Breast epithelium (tissue), 4 donors: ENCODE measurements around the gene AFG1L. TPM values are rescaled to one million over a fixed set of nuclear protein-coding genes. Genes with fewer than 3 reads are reported as not detected.

Source experiments
- DNase-seq, 2 donors: peaks; one replicate each; pipeline ENCODE4 v3.0.0-alpha.2; 2019; ENCODE audit warnings: low spot score in 2 of 2
- H3K27ac ChIP-seq, 2 donors: fragments of 200-600 bp; sonication (generic) in 1 of 2; one replicate each; pipeline ENCODE4 v1.5.1; 2016 to 2019; ENCODE audit warnings: mild to moderate bottlenecking in 1 of 2
- H3K27me3 ChIP-seq, 2 donors: fragments of 200-600 bp; sonication (generic) in 1 of 2; one replicate each; pipeline versions ENCODE4 v1.5.1 to v1.6.0; 2017 to 2019; ENCODE audit warnings: control low read depth in 1 of 2, mild to moderate bottlenecking in 1 of 2
- H3K36me3 ChIP-seq: fragments of 200-600 bp; one replicate; pipeline ENCODE4 v1.5.1; 2019
- H3K4me1 ChIP-seq, 2 donors: fragments of 200-600 bp; sonication (generic); one replicate each; pipeline ENCODE4 v1.5.1; 2016 to 2019; ENCODE audit warnings: control low read depth in 1 of 2
- H3K4me3 ChIP-seq, 3 donors: fragments of 200-600 bp; sonication (generic); 1 replicate in 2 of 3; 2 replicates in 1 of 3; pipeline ENCODE4 v1.5.1; 2016 to 2019; ENCODE audit warnings: mild to moderate bottlenecking in 3 of 3, moderate library complexity in 2 of 3
- H3K9me3 ChIP-seq, 2 donors: fragments of 200-600 bp; sonication (generic) in 1 of 2; one replicate each; pipeline ENCODE4 v1.5.1; 2016 to 2019; ENCODE audit warnings: control low read depth in 1 of 2
- POLR2A ChIP-seq: fragments of 450-650 bp; IDR thresholded peaks from one replicate; pipeline ENCODE4 v1.6.1; 2016; ENCODE audit warnings: antibody characterized with exemption, mild to moderate bottlenecking, moderate library complexity
- POLR2AphosphoS5 ChIP-seq, 3 donors: sonication (generic); formaldehyde crosslinking; IDR thresholded peaks; one replicate each; pipeline ENCODE4 v1.6.1; 2017; ENCODE audit warnings: antibody characterized with exemption in 3 of 3
- intact Hi-C: fragments of 100-400 bp; cut with DNase I; formaldehyde crosslinking; loops from one replicate; pipeline ENCODE4 v1.15.1; 2023; ENCODE audit warnings: low total_unique reads
- total RNA-seq, 3 donors: library from RNA; depleted of rRNA; stranded (reverse); fragments of >200 nt; gene quantifications; one replicate each; pipeline ENCODE4 v1.1.0, GENCODE V29; 2016
- TF ChIP-seq, protein P1 (sequence below), 3 donors: fragments of 450-650 bp; IDR thresholded peaks; one replicate each; pipeline ENCODE4 v1.5.1; 2016 to 2017; ENCODE audit warnings: antibody characterized with exemption in 3 of 3, mild to moderate bottlenecking in 3 of 3, moderate library complexity in 3 of 3

The AFG1L gene
- total RNA-seq, 3 donors from 2014 or later, result 2.3 to 5.6 (median 4.0) TPM

DNA sequence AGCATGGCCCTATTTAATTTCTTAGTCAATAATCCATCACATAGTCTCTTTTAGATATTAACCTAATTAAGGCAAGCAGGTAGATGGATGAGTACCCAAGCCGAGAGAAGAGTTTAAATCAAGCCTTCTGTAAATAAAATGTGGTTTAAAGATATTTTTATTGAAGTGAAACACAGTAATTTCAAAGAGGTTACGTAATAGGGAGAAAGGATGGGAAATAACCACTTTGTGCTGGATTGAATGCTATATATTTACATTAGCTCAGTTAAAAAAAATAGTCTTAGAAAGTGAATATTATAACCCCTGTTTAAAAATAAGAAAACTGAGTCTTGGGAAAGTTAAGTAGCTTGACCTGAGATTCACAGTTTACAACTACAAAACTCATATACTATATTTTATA, 228.8 kb downstream of the AFG1L start:
- Histone ChIP-seq H3K4me3 (no peak overlapping the region), H3K27ac (no peak overlapping the region), H3K27me3 (no peaks in the 10 kb centered on the region), H3K4me1 (no peaks in the 10 kb centered on the region), H3K9me3 (no peaks in the 10 kb centered on the region), H3K36me3 (no peaks in the 10 kb centered on the region)
- TF ChIP-seq, protein P1, sequence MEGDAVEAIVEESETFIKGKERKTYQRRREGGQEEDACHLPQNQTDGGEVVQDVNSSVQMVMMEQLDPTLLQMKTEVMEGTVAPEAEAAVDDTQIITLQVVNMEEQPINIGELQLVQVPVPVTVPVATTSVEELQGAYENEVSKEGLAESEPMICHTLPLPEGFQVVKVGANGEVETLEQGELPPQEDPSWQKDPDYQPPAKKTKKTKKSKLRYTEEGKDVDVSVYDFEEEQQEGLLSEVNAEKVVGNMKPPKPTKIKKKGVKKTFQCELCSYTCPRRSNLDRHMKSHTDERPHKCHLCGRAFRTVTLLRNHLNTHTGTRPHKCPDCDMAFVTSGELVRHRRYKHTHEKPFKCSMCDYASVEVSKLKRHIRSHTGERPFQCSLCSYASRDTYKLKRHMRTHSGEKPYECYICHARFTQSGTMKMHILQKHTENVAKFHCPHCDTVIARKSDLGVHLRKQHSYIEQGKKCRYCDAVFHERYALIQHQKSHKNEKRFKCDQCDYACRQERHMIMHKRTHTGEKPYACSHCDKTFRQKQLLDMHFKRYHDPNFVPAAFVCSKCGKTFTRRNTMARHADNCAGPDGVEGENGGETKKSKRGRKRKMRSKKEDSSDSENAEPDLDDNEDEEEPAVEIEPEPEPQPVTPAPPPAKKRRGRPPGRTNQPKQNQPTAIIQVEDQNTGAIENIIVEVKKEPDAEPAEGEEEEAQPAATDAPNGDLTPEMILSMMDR (IDR thresholded peaks at IDR 0.05), result no peak
- TF ChIP-seq POLR2A (no peak), POLR2AphosphoS5 (IDR thresholded peaks at IDR 0.05) (no peak)
- DNase-seq, result no peak
- intact Hi-C loops, result no loop called here

DNA sequence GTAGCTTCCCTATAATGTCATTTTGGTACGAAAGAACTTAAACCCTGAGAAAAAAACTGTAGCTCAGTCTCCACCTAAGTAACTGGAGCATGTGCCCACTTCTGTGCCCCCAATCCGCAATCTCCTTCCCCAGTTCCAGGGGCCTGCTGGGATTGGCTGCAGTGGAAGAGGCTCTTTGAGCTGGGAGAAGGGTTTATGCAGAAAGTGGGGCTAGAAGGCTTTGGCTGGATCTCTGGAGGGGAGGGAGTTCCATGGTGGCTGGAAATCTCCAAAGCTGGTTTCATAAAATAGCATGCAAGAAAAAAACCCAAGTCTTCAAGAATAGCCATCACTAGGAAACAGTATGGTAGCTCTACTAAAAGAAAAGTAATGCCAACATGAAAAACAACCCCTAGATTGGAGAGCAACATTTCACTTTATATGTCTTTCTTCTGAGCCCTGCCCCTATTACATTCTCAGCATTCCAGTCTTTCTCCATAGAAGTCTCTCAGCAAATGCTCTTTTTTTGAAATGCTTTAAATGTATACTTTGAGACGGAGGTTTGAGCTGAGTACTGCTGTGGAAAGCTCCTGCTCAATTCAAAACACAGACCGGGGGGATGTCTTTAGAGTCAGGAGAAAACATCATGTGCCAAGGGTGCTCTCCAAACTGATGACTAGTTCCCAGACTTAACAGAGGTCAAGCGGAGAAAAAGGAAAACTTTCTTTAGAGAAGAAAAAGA, 229.8 kb downstream of the AFG1L start:
- no peak overlapping the region for H3K27ac ChIP-seq
- TF ChIP-seq POLR2AphosphoS5 (IDR thresholded peaks at IDR 0.05) (no peak), POLR2A (no peak)
- TF ChIP-seq, protein P1 (IDR thresholded peaks at IDR 0.05), result no peak
- H3K36me3 ChIP-seq, result no peaks in the 10 kb centered on the region
- no peaks in the 10 kb centered on the region for H3K4me1 ChIP-seq
- no peak for DNase-seq
- H3K27me3 ChIP-seq, result no peaks in the 10 kb centered on the region
- H3K4me3 ChIP-seq, result no peak overlapping the region
- no peaks in the 10 kb centered on the region for H3K9me3 ChIP-seq
- intact Hi-C loops, result no loop called here

DNA sequence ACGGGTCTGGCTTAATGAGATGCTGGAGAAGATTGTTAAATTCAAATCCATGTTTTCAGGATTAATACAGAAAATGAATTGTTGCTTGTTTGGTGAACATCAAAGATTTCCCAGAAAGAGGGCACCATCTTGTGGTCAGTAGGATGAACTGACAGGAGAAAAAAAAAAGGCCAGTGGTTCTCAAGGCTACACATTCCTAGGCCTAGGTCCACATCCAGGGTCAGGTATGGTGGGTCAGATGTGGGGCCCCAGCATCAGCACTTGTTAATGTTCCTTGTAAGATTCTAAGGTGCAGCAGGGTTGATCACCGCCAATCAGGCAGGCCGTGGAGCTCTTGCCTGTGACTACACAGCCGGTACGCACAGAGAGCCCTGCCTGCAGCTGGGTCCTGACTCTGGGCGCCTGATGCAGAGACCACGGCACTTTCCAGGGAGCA, 231.9 kb downstream of the AFG1L start:
- Histone ChIP-seq H3K27me3 (no peaks in the 10 kb centered on the region), H3K36me3 (no peaks in the 10 kb centered on the region), H3K27ac (no peak overlapping the region), H3K4me3 (no peak overlapping the region), H3K9me3 (no peaks in the 10 kb centered on the region), H3K4me1 (no peaks in the 10 kb centered on the region)
- intact Hi-C loops, result no loop called here
- no peak for DNase-seq
- no peak for TF ChIP-seq POLR2A
- TF ChIP-seq, protein P1 (IDR thresholded peaks at IDR 0.05), result peak; percentile 34 to 68 (median 67)

DNA sequence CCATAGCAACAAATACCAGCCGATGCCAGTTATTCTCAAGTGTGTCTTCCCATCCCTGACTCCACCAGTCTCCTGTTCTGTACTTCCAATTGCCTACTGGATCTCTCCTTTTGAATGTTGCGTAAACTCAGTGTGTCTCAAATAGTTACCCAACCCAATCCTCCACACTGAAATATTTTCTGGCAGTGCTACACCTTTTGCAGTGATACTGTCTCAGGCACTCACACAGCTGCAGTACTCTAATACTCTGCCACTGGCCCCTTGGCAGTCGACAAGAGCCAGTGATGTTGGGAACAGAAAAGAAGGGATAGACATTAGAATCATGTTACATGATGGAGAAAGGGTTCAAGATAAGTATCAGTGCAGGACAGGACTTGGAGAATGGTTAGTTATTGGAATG, 234.0 kb downstream of the AFG1L start:
- TF ChIP-seq POLR2A, result no peak
- no peak for TF ChIP-seq POLR2AphosphoS5 (IDR thresholded peaks at IDR 0.05)
- TF ChIP-seq, protein P1 (IDR thresholded peaks at IDR 0.05), result no peak
- no peaks in the 10 kb centered on the region for H3K36me3 ChIP-seq
- intact Hi-C loops, result no loop called here
- no peaks in the 10 kb centered on the region for H3K9me3 ChIP-seq
- H3K27ac ChIP-seq, result no peak overlapping the region
- no peak for DNase-seq
- H3K27me3 ChIP-seq, result no peaks in the 10 kb centered on the region
- H3K4me3 ChIP-seq, result no peak overlapping the region
- H3K4me1 ChIP-seq, result no peaks in the 10 kb centered on the region

DNA sequence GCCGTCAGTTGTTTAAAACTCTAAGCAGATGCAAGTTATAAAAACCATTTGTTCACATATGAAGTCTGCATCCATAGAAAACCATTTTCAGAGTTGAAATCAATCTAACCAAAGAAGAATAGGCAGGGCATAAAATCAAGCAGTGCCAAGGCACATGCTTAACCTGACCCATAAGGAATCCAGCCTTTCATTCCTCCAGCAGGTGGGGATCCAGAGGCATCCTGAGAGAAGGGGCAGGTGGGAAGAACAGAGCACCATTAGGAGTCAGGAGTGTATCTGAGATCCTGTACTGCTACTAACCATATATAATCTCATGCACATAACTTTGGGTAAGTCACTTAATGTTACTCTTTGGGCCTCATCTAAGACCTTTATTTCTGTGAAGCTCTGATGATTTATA, 236.5 kb downstream of the AFG1L start:
- no peak overlapping the region for H3K27ac ChIP-seq
- H3K4me3 ChIP-seq, result no peak overlapping the region
- intact Hi-C loops, result loop anchor here (10.0 kb wide), 1 partner anchor 417 kb away; no protein-coding TSS in a partner anchor
- no peak for DNase-seq
- no peak for TF ChIP-seq POLR2AphosphoS5 (IDR thresholded peaks at IDR 0.05)
- no peaks in the 10 kb centered on the region for H3K27me3 ChIP-seq
- H3K4me1 ChIP-seq, result no peaks in the 10 kb centered on the region
- no peaks in the 10 kb centered on the region for H3K36me3 ChIP-seq
- no peaks in the 10 kb centered on the region for H3K9me3 ChIP-seq
